ENCODE results near the gene CDIPT.

- TF ChIP-seq CTCF (conservative IDR thresholded peaks at IDR 0.05; ENCODE audit: low read length) (no peak), EZH2phosphoT487 (IDR thresholded peaks at IDR 0.05; ENCODE audit: borderline replicate concordance, low read depth, low read length) (no peak)
Observed at GRCh38 chr16:29835926-29836325, 27.1 kb downstream of the CDIPT start.
